CD4-positive, CD25-positive, alpha-beta regulatory T cell (primary cell): ENCODE measurements around the gene FRMPD2. TPM values are rescaled to one million over a fixed set of nuclear protein-coding genes. Genes with fewer than 3 reads are reported as not detected.
"Not testable (repeated sequence)": the region's sequence is repeated elsewhere in the genome, so short reads cannot be mapped to it uniquely, and the experiment has no call there.

Experiments used
- ATAC-seq, 2 donors: fragments of 150-1000 bp; cut with Tn5 transposase; one replicate each; pipeline ENCODE4 v1.10.0; 2021; ENCODE audit warnings: low read depth in 2 of 2, moderate number of reproducible peaks in 2 of 2, moderate library complexity in 1 of 2
- DNase-seq, 3 donors: peaks; one replicate each; pipeline versions ENCODE4 v3.0.0 to v3.0.0-alpha.2; 2012 to 2022; ENCODE audit warnings: mixed read lengths in 1 of 3
- H3K27ac ChIP-seq: one replicate; pipeline ENCODE4 v1.7.0; 2013; ENCODE audit warnings: mild to moderate bottlenecking, low read length; ENCODE audit not compliant: insufficient read depth, poor library complexity, severe bottlenecking
- H3K27me3 ChIP-seq: one replicate; pipeline ENCODE4 v1.7.0; 2013; ENCODE audit warnings: low read length; ENCODE audit not compliant: control insufficient read depth, insufficient read depth
- H3K36me3 ChIP-seq: one replicate; pipeline ENCODE4 v1.7.0; 2013; ENCODE audit warnings: mild to moderate bottlenecking, low read length, moderate library complexity; ENCODE audit not compliant: control insufficient read depth, insufficient read depth
- H3K4me1 ChIP-seq: 2 replicates; pipeline ENCODE4 v1.7.0; 2013; ENCODE audit warnings: mild to moderate bottlenecking, low read length; ENCODE audit not compliant: insufficient read depth, control insufficient read depth, poor library complexity, severe bottlenecking
- H3K4me3 ChIP-seq: one replicate; pipeline ENCODE4 v1.7.0; 2013; ENCODE audit warnings: low read depth, mild to moderate bottlenecking, low read length, moderate library complexity
- H3K9me3 ChIP-seq, 2 experiments: 1 replicate in 1 of 2; 2 replicates in 1 of 2; pipeline ENCODE4 v1.7.0; 2013; ENCODE audit warnings: low read length in 2 of 2, mild to moderate bottlenecking in 1 of 2, moderate library complexity in 1 of 2; ENCODE audit not compliant: control insufficient read depth in 2 of 2
- H3K27ac Mint-ChIP-seq, 3 donors: one replicate each; pipeline ENCODE4 v1.8.0; 2020 to 2022; ENCODE audit warnings: mild to moderate bottlenecking in 3 of 3, mixed read lengths in 3 of 3, moderate library complexity in 2 of 3
- H3K27me3 Mint-ChIP-seq: one replicate; pipeline ENCODE4 v1.8.0; 2022; ENCODE audit warnings: mild to moderate bottlenecking, mixed read lengths
- H3K36me3 Mint-ChIP-seq: one replicate; pipeline ENCODE4 v1.8.0; 2020; ENCODE audit warnings: mixed read lengths
- H3K4me1 Mint-ChIP-seq, 4 donors: one replicate each; pipeline ENCODE4 v1.8.0; 2020 to 2022; ENCODE audit warnings: mixed read lengths in 4 of 4, mild to moderate bottlenecking in 1 of 4
- H3K4me3 Mint-ChIP-seq, 4 donors: one replicate each; pipeline ENCODE4 v1.8.0; 2020 to 2022; ENCODE audit warnings: mild to moderate bottlenecking in 4 of 4, mixed read lengths in 4 of 4, moderate library complexity in 3 of 4
- H3K9me3 Mint-ChIP-seq, 7 donors: one replicate each; pipeline ENCODE4 v1.8.0; 2020 to 2022; ENCODE audit warnings: mixed read lengths in 7 of 7, mild to moderate bottlenecking in 3 of 7, moderate library complexity in 2 of 7
- polyA plus RNA-seq, 4 donors: library from polyadenylated mRNA; unstranded; fragments of 300-500 nt; fragmentation: Illumina TruSeq; gene quantifications; one replicate each; pipeline ENCODE4 v1.2.3, GENCODE V29; 2021
- total RNA-seq: library from RNA; stranded (reverse); gene quantifications from one replicate; pipeline ENCODE4 v1.2.3, GENCODE V29; 2022

The FRMPD2 gene
- total and polyA plus RNA-seq, 5 donors from 2014 or later: not detected

DNA sequence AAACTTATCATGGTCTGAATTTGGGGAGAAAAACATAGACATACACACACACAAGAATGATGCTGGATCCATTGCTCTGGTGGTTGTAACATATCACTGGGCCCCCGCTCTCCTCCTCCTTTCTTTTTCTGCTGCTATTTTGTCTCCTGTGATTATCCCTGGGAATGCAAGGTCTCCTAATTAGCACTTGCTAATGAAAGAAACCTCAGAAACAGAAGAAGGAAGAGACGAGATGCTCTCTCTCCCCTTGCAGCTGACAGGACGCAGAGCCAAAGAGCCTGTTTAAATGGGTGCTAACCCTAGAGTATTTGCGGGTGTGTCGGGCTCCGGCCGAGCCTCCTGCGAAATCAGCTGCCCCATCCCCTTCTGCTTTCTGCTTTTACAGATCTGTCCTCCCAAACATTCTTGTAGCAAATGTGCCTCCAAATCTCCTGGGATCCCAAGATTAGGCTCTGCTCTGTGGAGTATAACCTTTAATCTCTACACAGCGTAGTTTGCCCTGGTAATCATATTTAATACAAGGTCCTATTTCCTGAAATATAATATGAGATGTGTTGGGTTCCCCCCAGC lies 81.5 kb downstream of the FRMPD2 start:
- Mint-ChIP-seq H3K27me3 (peaks cover 4% of the 10 kb centered on the region), H3K9me3 (peaks cover 0 to 1% (median 0%) of the 10 kb centered on the region in 7 donors), H3K4me3 (no peak overlapping the region), H3K36me3 (no peaks in the 10 kb centered on the region), H3K4me1 (no peaks in the 10 kb centered on the region), H3K27ac (no peak overlapping the region)
- Histone ChIP-seq H3K27me3 (no peaks in the 10 kb centered on the region), H3K9me3 (no peaks in the 10 kb centered on the region), H3K4me1 (no peaks in the 10 kb centered on the region), H3K36me3 (no peaks in the 10 kb centered on the region), H3K4me3 (no peak overlapping the region), H3K27ac (no peak overlapping the region)
- no peak for DNase-seq
- ATAC-seq: no peak

DNA sequence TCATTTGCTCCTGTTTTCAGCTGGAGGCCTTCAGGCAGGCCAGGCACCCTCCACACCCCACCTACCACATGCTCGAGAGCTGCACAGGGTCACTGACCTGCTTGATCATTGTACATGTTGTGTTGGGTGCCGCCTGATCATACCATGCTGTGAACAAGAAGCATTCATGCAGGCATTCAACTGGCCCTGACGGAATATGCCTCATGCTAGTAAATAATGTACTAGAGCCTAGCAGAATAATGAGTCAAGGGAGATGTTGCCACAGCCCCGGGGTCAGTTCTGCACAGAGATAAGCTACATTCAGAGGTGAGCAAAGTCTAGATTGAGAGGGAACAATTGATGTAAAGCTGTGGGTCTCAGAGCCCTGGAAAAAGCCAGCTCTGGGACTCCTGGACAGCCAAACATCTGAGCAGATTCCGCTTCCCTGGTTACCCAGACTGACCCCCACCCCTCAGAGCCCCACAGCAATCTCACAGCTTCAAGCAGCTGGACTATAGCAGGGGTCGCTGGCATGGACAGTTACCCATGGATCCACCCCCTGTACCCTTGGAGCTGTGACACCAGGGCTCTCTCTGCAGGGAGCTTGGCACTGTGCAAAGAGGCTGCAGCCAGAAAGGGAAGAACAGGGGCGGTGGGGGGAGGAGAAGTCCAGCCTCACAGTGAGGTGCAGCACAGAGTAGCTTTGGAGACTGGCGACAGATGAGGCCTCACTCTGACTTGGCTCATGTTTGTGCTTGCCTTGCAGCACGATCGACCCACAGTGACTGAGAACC lies 86.6 kb downstream of the FRMPD2 start:
- ATAC-seq (no peak), DNase-seq (no peak)
- Mint-ChIP-seq H3K36me3 (no peaks in the 10 kb centered on the region), H3K27me3 (peaks cover 4% of the 10 kb centered on the region), H3K9me3 (peaks cover 0 to 1% (median 0%) of the 10 kb centered on the region in 7 donors), H3K4me1 (peaks cover 0 to 4% (median 0%) of the 10 kb centered on the region in 4 donors), H3K4me3 (no peak overlapping the region), H3K27ac (no peak overlapping the region)
- Histone ChIP-seq H3K36me3 (no peaks in the 10 kb centered on the region), H3K27me3 (no peaks in the 10 kb centered on the region), H3K9me3 (no peaks in the 10 kb centered on the region), H3K4me3 (no peak overlapping the region), H3K4me1 (no peaks in the 10 kb centered on the region), H3K27ac (no peak overlapping the region)

GRCh38 chr10:48187126-48187525 lies 87.4 kb downstream of the FRMPD2 start:
- H3K27me3 Mint-ChIP-seq: peaks cover 4% of the 10 kb centered on the region
- H3K9me3 ChIP-seq: no peaks in the 10 kb centered on the region
- H3K36me3 ChIP-seq: no peaks in the 10 kb centered on the region
- peaks cover 0 to 4% (median 0%) of the 10 kb centered on the region in 4 donors for H3K4me1 Mint-ChIP-seq
- no peak overlapping the region for H3K4me3 Mint-ChIP-seq
- ATAC-seq: no peak
- H3K27ac Mint-ChIP-seq: no peak overlapping the region
- H3K4me3 ChIP-seq: no peak overlapping the region
- H3K4me1 ChIP-seq: no peaks in the 10 kb centered on the region
- DNase-seq: no peak
- peaks cover 0 to 1% (median 0%) of the 10 kb centered on the region in 7 donors for H3K9me3 Mint-ChIP-seq
- peaks cover 2% of the 10 kb centered on the region for H3K27me3 ChIP-seq
- H3K27ac ChIP-seq: no peak overlapping the region
- no peaks in the 10 kb centered on the region for H3K36me3 Mint-ChIP-seq

- not testable (repeated sequence) for H3K9me3 Mint-ChIP-seq, H3K36me3 Mint-ChIP-seq, DNase-seq, H3K4me1 Mint-ChIP-seq, H3K27ac ChIP-seq, H3K27me3 ChIP-seq, H3K27me3 Mint-ChIP-seq, H3K4me1 ChIP-seq, ATAC-seq, H3K27ac Mint-ChIP-seq, H3K36me3 ChIP-seq, H3K4me3 Mint-ChIP-seq, H3K4me3 ChIP-seq, H3K9me3 ChIP-seq
Measured at GRCh38 chr10:48186264-48186804, 88.2 kb downstream of the FRMPD2 start.

DNA sequence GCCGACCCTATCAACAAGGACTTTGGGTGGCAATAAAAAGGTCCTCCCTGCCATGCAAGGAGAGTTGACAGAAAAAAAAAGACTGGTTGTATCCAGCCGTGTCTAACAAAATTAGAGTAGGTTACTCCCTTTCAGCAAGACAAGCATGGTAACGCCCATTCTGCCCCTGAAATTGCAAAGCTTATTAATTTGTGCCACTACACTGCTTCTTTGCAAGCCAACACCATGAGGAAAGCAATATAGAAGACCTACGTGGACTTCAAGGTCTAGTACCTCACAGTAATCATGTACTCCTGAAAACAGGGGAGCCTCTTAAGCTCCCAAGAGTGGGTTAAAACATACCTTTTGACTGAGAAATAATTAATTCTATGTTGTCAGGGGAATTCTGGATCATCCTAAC lies 90.3 kb downstream of the FRMPD2 start:
- no peaks in the 10 kb centered on the region for H3K4me1 ChIP-seq
- no peaks in the 10 kb centered on the region for H3K36me3 Mint-ChIP-seq

GRCh38 chr10:48172715-48173114 lies 101.8 kb downstream of the FRMPD2 start:
- H3K36me3 ChIP-seq, H3K4me3 Mint-ChIP-seq, H3K9me3 ChIP-seq, H3K27ac Mint-ChIP-seq, DNase-seq, H3K27me3 Mint-ChIP-seq, H3K4me1 Mint-ChIP-seq, H3K4me1 ChIP-seq, H3K27me3 ChIP-seq, H3K9me3 Mint-ChIP-seq, H3K36me3 Mint-ChIP-seq, H3K4me3 ChIP-seq, ATAC-seq, H3K27ac ChIP-seq: not testable (repeated sequence)

More for the DNA sequence above, 90.3 kb downstream of the FRMPD2 start:
- H3K27me3 ChIP-seq: peaks cover 2% of the 10 kb centered on the region
- ATAC-seq (no peak), DNase-seq (no peak)
- no peak overlapping the region for H3K4me3 Mint-ChIP-seq
- no peaks in the 10 kb centered on the region for H3K9me3 ChIP-seq
- H3K27ac ChIP-seq: no peak overlapping the region
- peaks cover 0 to 4% (median 0%) of the 10 kb centered on the region in 4 donors for H3K4me1 Mint-ChIP-seq
- peaks cover 4% of the 10 kb centered on the region for H3K27me3 Mint-ChIP-seq
- no peak overlapping the region for H3K27ac Mint-ChIP-seq
- no peaks in the 10 kb centered on the region for H3K36me3 ChIP-seq
- peaks cover 0 to 1% (median 0%) of the 10 kb centered on the region in 7 donors for H3K9me3 Mint-ChIP-seq
- no peak overlapping the region for H3K4me3 ChIP-seq

DNA sequence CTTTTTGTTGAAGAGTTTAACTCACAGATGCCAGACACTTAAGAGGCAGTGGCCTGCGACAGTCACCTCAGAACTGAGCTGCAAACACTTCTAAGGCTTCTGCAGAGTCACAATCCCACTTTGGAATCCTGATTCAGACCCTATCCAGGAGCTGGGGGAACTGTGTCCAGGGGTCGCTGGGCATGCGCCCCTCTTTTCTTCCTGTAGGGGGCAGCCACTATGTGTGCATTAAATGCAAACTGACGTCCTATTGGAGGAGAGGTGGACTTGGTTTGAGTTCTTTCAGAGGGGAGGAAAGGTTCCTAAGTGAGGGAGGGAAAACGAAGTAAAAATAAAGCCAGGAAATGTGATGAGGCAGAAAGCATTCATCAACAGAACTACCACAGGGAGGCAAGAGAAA lies 113.8 kb downstream of the FRMPD2 start:
- H3K9me3 Mint-ChIP-seq, H3K4me3 ChIP-seq, H3K36me3 Mint-ChIP-seq, H3K27me3 Mint-ChIP-seq, H3K4me1 ChIP-seq, H3K4me3 Mint-ChIP-seq, H3K36me3 ChIP-seq, H3K27me3 ChIP-seq, H3K4me1 Mint-ChIP-seq, ATAC-seq, DNase-seq, H3K27ac Mint-ChIP-seq, H3K9me3 ChIP-seq, H3K27ac ChIP-seq: not testable (repeated sequence)

GRCh38 chr10:48160163-48160562 lies 114.3 kb downstream of the FRMPD2 start:
- H3K36me3 Mint-ChIP-seq, H3K9me3 ChIP-seq, H3K36me3 ChIP-seq: not testable (repeated sequence)

More at GRCh38 chr10:48160163-48160562, 114.3 kb downstream of the FRMPD2 start:
- not testable (repeated sequence) for H3K4me3 ChIP-seq, H3K4me3 Mint-ChIP-seq, H3K27ac ChIP-seq, H3K4me1 Mint-ChIP-seq, H3K4me1 ChIP-seq, ATAC-seq, DNase-seq, H3K9me3 Mint-ChIP-seq, H3K27ac Mint-ChIP-seq, H3K27me3 Mint-ChIP-seq, H3K27me3 ChIP-seq
